Heart right ventricle (tissue), 16 donors: ENCODE results near the gene LIMCH1. TPM values are rescaled to one million over a fixed set of nuclear protein-coding genes. Genes with fewer than 3 reads are reported as not detected.

ENCODE experiments used
- ATAC-seq, 8 donors: fragments of 200-7000 bp; cut with Tn5 transposase; one replicate each; pipeline ENCODE4 v1.9.1; 2020; ENCODE audit warnings: mild to moderate bottlenecking in 8 of 8, moderate library complexity in 8 of 8, moderate number of reproducible peaks in 1 of 8
- DNase-seq, 2 donors: peaks; one replicate each; pipeline ENCODE4 v3.0.0-alpha.2; 2020
- H3K27ac ChIP-seq, 10 donors: fragments of 200-600 bp; sonication (generic) in 2 of 10; one replicate each; pipeline versions ENCODE4 v1.5.0 to v1.8.0; 2020 to 2022; ENCODE audit warnings: mild to moderate bottlenecking in 3 of 10
- H3K27me3 ChIP-seq, 7 donors: fragments of 200-600 bp; one replicate each; pipeline ENCODE4 v1.8.0; 2021 to 2022; ENCODE audit warnings: mild to moderate bottlenecking in 2 of 7
- H3K36me3 ChIP-seq, 9 donors: fragments of 200-600 bp; sonication (generic) in 1 of 9; one replicate each; pipeline versions ENCODE4 v1.5.0 to v1.8.0; 2020 to 2022; ENCODE audit warnings: mild to moderate bottlenecking in 2 of 9
- H3K4me1 ChIP-seq, 9 donors: fragments of 200-600 bp; sonication (generic) in 1 of 9; one replicate each; pipeline versions ENCODE4 v1.5.0 to v1.8.0; 2020 to 2022; ENCODE audit warnings: mild to moderate bottlenecking in 4 of 9
- H3K4me3 ChIP-seq, 10 donors: fragments of 200-600 bp; sonication (generic) in 2 of 10; one replicate each; pipeline versions ENCODE4 v1.5.0 to v1.8.0; 2020 to 2022; ENCODE audit warnings: mild to moderate bottlenecking in 7 of 10, moderate library complexity in 2 of 10
- H3K9me3 ChIP-seq, 11 donors: fragments of 200-600 bp in 10 of 11; sonication (generic) in 2 of 11; one replicate each; pipeline versions ENCODE4 v1.5.0 to v1.8.0; 2013 to 2022; ENCODE audit warnings: mild to moderate bottlenecking in 2 of 11, control low read depth in 1 of 11, moderate library complexity in 1 of 11
- WGBS, 2 donors: extraction: QIAGEN DNeasy Blood & Tissue Kit; methylation state at CpG; one replicate each; pipeline ENCODE4 v1.1.7; 2013; ENCODE audit warnings: inconsistent platforms in 1 of 2; 5-methylcytosine and 5-hydroxymethylcytosine counted together
- intact Hi-C, 10 donors: fragments of 100-400 bp; cut with DNase I; formaldehyde crosslinking; loops; one replicate each; pipeline versions ENCODE4 v1.11.1 to v1.14.2; 2022
- polyA plus RNA-seq, 2 donors: library from polyadenylated mRNA; stranded (reverse); fragments of 200-250 nt; gene quantifications; one replicate each; pipeline ENCODE4 v1.2.3, GENCODE V29; 2013
- total RNA-seq, 10 donors: library from RNA; stranded (reverse); fragmentation: NEBNext Ultra II Directional in 3 of 10; extraction: Animal tissue kit (Norgen Biotek cat#: 25700) in 3 of 10; gene quantifications; one replicate each; pipeline versions ENCODE4 v1.2.1 to v1.2.4, GENCODE V29; 2021 to 2023
- TF ChIP-seq, protein P1 (sequence below), 9 donors: fragments of 200-600 bp; sonication (generic) in 2 of 9; IDR thresholded peaks; one replicate each; pipeline versions ENCODE4 v1.5.0 to v1.8.0; 2021 to 2022; ENCODE audit warnings: antibody characterized with exemption in 9 of 9, mild to moderate bottlenecking in 5 of 9, moderate library complexity in 1 of 9
- donor health status: Arrhythmogenic right ventricular cardiomyopathy.
- donor health status: ischemic (EF 13 %, LVEDD 7.1; RV severe dilation, severe dysfunction).
- donor health status: healthy with polysubstance abuse.
- donor health status: DM: no; HTN: yes; CAD: no.
- donor health status: DM: no; HTN: no; CAD: no.
- donor health status: ischemic (EF 25% LVEDD 6.9; RV normal size, moderate dysfunction).
- donor health status: ischemic (EF 25% LVEDD 5.7; RV mildly dilated, moderate dysfunction).
- donor health status: healthy.
- donor health status: DM: yes; HTN: yes; CAD: no.
- donor health status: Ischemic cardiomyopathy.
- donor health status: ischemic (EF 35%, LVEDD 5.7; RV mildly dilated, moderate dysfunction).
- donor health status: nonischemic (EF 11% LVEDD 7.7; RV severe dilation, severe dysfunction).
- donor health status: DM: yes; HTN: yes; CAD: no.
- donor health status: PGD.
- donor health status: ischemic (EF 29% LVEDD 5.4; RV normal size, mild dysfunction).
- donor health status: nonischemic (EF 23%, LVEDD 6.1; RV moderate dilation, normal function).

The LIMCH1 gene
- total and polyA plus RNA-seq, 12 donors: 28.4 to 410 (median 280) TPM

DNA sequence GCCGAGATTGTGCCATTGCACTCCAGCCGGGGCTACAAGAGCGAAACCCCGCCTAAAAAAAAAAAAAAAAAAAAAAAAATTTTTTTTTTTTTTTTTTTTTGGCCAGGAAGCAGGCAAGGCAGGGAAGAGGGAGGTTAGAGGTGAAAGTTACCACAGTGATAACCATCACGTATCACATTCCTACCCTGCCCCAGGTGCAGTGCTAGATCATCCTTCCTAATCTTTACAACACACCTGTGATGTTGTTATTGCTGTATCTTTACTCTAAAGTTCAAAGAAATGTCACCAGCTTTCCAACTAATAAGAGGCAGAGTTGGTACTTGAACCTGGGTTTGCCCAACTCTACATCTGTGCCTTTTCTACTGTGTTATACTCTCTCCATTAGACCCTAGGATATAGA, 7.2 kb upstream of the LIMCH1 start:
- ATAC-seq (no peak), DNase-seq (no peak)
- H3K4me1 ChIP-seq: peaks cover 0 to 78% (median 50%) of the 10 kb centered on the region in 9 donors
- TF ChIP-seq, protein P1, sequence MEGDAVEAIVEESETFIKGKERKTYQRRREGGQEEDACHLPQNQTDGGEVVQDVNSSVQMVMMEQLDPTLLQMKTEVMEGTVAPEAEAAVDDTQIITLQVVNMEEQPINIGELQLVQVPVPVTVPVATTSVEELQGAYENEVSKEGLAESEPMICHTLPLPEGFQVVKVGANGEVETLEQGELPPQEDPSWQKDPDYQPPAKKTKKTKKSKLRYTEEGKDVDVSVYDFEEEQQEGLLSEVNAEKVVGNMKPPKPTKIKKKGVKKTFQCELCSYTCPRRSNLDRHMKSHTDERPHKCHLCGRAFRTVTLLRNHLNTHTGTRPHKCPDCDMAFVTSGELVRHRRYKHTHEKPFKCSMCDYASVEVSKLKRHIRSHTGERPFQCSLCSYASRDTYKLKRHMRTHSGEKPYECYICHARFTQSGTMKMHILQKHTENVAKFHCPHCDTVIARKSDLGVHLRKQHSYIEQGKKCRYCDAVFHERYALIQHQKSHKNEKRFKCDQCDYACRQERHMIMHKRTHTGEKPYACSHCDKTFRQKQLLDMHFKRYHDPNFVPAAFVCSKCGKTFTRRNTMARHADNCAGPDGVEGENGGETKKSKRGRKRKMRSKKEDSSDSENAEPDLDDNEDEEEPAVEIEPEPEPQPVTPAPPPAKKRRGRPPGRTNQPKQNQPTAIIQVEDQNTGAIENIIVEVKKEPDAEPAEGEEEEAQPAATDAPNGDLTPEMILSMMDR (IDR thresholded peaks at IDR 0.05): no peak
- H3K4me3 ChIP-seq: no peak overlapping the region
- WGBS, 2 donors: 86 to 88% methylated on average over 5 of the region's 5 CpGs
- no peaks in the 10 kb centered on the region for H3K27me3 ChIP-seq
- H3K36me3 ChIP-seq: peaks cover 0 to 4% (median 0%) of the 10 kb centered on the region in 9 donors
- no peaks in the 10 kb centered on the region for H3K9me3 ChIP-seq
- intact Hi-C loops: loop anchor here in 3 of 10 donors (5.0 to 10.0 kb wide), 6 partner anchors 96 to 246 kb away; no protein-coding TSS in a partner anchor
- no peak overlapping the region for H3K27ac ChIP-seq

DNA sequence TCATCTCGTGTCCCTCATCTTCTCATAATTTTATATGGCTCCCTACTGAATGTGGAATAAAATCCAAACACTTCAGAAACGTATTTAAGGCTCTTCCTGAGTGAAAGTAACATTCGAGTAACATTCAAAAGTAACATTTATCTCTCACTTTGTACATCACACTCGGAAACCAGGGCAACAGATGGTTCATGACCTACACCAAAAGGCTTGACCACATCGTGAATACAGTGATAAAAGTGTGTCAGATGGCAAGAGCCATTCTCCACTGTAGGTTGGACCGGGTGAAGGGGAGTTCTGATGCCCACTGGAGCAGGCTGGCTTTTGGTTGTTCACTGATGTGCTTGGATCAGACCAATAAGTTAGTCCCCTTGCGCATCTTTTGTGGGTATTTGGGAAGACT, 5.6 kb upstream of the LIMCH1 start:
- no peak overlapping the region for H3K4me3 ChIP-seq
- H3K27me3 ChIP-seq: no peaks in the 10 kb centered on the region
- no peak for DNase-seq
- TF ChIP-seq, protein P1 (IDR thresholded peaks at IDR 0.05): no peak
- peaks cover 0 to 86% (median 66%) of the 10 kb centered on the region in 9 donors for H3K4me1 ChIP-seq
- WGBS, 2 donors: 90 to 91% methylated on average over 7 of the region's 7 CpGs
- no peak for ATAC-seq
- intact Hi-C loops: loop anchor here in 3 of 10 donors (5.0 to 10.0 kb wide), 6 partner anchors 98 to 248 kb away; no protein-coding TSS in a partner anchor
- peak overlapping the region in 3 of 10 donors; percentile 20 to 27 (median 20) for H3K27ac ChIP-seq
- no peaks in the 10 kb centered on the region for H3K9me3 ChIP-seq
- no peaks in the 10 kb centered on the region for H3K36me3 ChIP-seq

DNA sequence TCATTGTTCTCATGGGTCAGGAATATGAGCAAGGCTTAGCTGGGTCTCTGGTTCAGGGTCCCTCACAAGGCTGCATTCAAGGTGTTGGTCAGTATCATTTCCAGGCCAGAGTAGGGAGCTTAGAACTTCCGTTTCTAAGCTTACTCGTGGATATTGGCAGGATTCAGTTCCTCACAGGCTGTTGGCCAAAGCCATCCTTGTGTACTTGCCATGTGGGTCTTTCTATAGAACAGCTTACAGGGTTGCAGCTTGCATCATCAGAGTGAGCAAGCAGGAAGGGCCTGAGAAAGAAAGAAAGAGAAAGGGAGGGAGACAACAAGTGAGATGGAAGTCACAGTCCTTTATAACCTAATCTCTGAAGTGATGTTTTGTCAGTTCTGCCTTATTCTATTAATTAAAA, 5.1 kb upstream of the LIMCH1 start:
- DNase-seq: no peak
- Histone ChIP-seq H3K4me3 (no peak overlapping the region), H3K4me1 (peaks cover 0 to 92% (median 71%) of the 10 kb centered on the region in 9 donors), H3K27me3 (no peaks in the 10 kb centered on the region), H3K9me3 (no peaks in the 10 kb centered on the region), H3K27ac (peak overlapping the region in 3 of 10 donors; percentile 20 to 27 (median 20)), H3K36me3 (no peaks in the 10 kb centered on the region)
- intact Hi-C loops: loop anchor here in 3 of 10 donors (5.0 to 10.0 kb wide), 6 partner anchors 98 to 248 kb away; no protein-coding TSS in a partner anchor
- TF ChIP-seq, protein P1 (IDR thresholded peaks at IDR 0.05): no peak
- 23 to 30% methylated on average over 2 of the region's 2 CpGs for WGBS, 2 donors
- ATAC-seq: peak in 1 of 8 donors; percentile 55

DNA sequence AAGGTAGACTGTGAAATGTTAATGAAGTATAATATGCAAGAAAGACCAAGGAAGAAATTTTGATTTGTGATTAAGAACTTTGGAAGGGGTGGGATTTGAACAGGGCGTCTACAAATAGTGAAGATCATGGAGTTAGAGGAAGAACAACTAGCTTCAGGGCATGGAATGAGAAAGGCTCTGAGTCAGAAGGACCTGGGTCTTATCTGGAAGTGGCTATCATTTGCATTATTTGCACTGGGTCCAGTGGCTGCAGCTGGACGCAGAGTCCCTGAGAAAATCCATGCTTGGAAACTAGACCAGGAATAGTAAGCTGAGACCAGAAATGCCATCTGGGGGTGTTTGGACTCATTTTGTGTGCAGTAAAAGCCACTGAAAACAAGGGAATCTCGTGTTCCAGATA, 4.3 kb upstream of the LIMCH1 start:
- no peaks in the 10 kb centered on the region for H3K27me3 ChIP-seq
- WGBS, 2 donors: 86 to 93% methylated on average over 3 of the region's 3 CpGs
- no peak overlapping the region for H3K4me3 ChIP-seq
- intact Hi-C loops: loop anchor here in 3 of 10 donors (5.0 to 10.0 kb wide), 6 partner anchors 99 to 249 kb away; no protein-coding TSS in a partner anchor
- TF ChIP-seq, protein P1 (IDR thresholded peaks at IDR 0.05): no peak
- no peaks in the 10 kb centered on the region for H3K36me3 ChIP-seq
- no peak for ATAC-seq
- peak overlapping the region in 2 of 10 donors; percentile 20 to 27 for H3K27ac ChIP-seq
- H3K9me3 ChIP-seq: no peaks in the 10 kb centered on the region
- DNase-seq: no peak
- peaks cover 0 to 97% (median 71%) of the 10 kb centered on the region in 9 donors for H3K4me1 ChIP-seq
